ENCODE measurements around the gene MAP2K2.

The MAP2K2 gene

DNA sequence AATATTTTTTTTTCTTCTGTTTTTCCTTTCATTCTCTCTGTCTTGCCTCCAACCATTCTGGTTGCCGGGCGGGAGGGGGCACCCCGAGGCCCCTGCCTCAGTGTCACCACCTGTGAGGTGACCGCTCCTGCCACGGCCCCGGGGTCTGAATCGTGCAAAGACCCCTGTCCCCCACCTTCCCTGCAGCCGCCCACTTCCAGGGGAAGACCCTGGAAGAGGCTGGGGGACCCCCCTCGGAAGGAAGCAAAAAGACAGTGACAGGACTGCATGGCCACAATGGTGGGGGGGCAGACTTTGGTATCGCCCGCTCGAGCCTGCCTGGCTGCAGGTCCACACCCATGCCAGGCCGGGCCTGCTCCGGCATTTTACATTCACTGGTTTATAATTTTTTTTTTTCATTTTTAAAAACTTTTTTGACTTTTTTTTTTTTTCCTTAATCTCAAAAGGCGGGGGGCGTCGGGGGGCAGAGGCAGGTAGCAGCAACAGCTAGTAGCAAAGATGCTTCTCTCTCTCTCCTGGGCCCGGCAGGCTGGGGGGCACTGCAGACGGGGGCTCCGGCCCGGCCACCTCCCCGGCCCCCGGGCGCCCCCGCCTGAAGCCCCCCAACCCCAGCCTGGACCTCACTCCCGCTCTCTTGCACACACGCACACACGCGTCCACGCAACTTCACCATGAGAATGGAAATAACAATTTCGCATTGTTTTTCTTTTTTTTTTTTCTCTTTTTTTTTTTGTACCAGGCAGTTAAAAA, 79.8 kb downstream of the MAP2K2 start:
- no peak for DNase-seq (ENCODE audit: low read depth in 2 of 2)

DNA sequence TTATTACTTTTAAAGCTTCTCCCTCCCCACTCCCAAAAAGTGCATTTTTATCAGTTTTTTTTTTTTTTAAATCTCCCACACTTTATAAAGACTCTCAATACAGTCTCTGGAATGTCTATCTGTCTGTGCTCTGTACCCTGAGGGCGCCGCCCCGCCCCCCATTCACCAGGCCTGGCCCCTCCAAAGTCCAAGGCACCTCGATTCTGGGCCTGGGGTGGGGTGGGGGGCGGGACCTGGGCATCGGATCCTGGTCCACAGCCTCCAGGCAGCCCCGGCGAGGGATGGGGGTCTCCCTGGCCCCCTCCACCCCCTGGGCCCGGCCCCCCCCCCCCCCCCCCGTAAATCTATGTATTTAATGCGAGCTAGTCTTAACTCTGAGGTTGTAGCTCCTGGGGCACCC, 80.5 kb downstream of the MAP2K2 start:
- no peak for DNase-seq (ENCODE audit: low read depth in 2 of 2)

- DNase-seq (ENCODE audit: low read depth in 2 of 2) = no peak
Observed at GRCh38 chr19:4042731-4043082, 81.2 kb downstream of the MAP2K2 start.

DNA sequence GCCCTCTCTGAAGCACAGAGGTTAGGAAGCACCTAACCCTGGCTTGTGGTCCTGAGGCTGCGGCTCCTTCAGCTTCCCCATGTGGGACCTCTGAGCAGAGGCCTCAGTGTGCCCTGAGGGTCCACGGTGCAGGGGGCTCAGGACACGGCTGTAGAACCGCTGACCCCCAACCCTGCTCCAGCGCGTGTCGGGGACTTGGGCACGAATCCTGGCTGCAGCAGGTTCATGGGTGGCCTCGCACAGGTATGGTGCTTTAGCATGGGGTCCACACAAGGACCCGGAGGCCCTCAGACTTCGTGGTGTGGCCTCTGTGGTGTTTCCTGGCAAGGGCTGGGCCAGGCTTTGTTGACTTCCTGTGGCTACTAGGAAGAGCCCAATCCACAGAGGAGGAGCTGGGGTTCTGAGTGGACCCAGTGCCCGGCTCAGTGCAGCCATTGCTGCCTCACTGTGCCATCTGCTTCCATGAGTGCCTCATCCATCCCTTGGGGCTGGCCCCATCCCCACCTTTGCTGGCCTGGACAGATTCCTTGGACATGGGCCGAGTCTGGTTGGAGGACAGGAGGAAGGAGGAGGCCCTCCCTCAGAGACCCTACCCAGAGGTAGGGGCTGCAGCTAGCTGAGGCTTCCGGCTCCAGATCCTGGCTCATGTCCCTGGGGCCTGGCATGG, 81.7 kb downstream of the MAP2K2 start:
- no peak for DNase-seq (ENCODE audit: low read depth in 2 of 2)

All from stimulated activated CD4-positive, alpha-beta T cell treated with anti-CD3 and anti-CD28 coated beads, Interleukin-12 subunit alpha, Interleukin-12 subunit beta, amount 100 ng/mL, for 24 hours (primary cell).